Stimulated activated naive CD8-positive, alpha-beta T cell treated with anti-CD3 and anti-CD28 coated beads, Interleukin-15, amount 100 ng/mL, for 72 hours (primary cell): ENCODE data around the gene CALN1.

Source experiments
- ATAC-seq: fragments of 150-1000 bp; cut with Tn5 transposase; 2 replicates; pipeline ENCODE4 v1.10.0; 2021; ENCODE audit warnings: mild to moderate bottlenecking, moderate library complexity
- DNase-seq, 2 donors: peaks; one replicate each; pipeline ENCODE4 v3.0.0; 2021 to 2022
- H3K27ac Mint-ChIP-seq, 2 donors: one replicate each; pipeline ENCODE4 v1.8.0; 2022; ENCODE audit warnings: mild to moderate bottlenecking in 2 of 2, mixed read lengths in 2 of 2, moderate library complexity in 2 of 2
- H3K27me3 Mint-ChIP-seq: one replicate; pipeline ENCODE4 v1.8.0; 2022; ENCODE audit warnings: mixed read lengths
- H3K4me1 Mint-ChIP-seq: one replicate; pipeline ENCODE4 v1.8.0; 2022; ENCODE audit warnings: mild to moderate bottlenecking, mixed read lengths
- H3K4me3 Mint-ChIP-seq, 2 donors: one replicate each; pipeline ENCODE4 v1.8.0; 2022; ENCODE audit warnings: mild to moderate bottlenecking in 2 of 2, mixed read lengths in 2 of 2, moderate library complexity in 1 of 2
- H3K9me3 Mint-ChIP-seq, 2 donors: one replicate each; pipeline ENCODE4 v1.8.0; 2022; ENCODE audit warnings: mixed read lengths in 2 of 2

CALN1 gene

GRCh38 chr7:72316148-72316547 is 96.0 kb downstream of the CALN1 start:
- DNase-seq (no peak), ATAC-seq (no peak)
- no peaks in the 10 kb centered on the region for H3K4me1 Mint-ChIP-seq
- no peak overlapping the region for H3K27ac Mint-ChIP-seq
- H3K4me3 Mint-ChIP-seq, result no peak overlapping the region
- no peaks in the 10 kb centered on the region for H3K27me3 Mint-ChIP-seq
- H3K9me3 Mint-ChIP-seq, result peaks cover 7 to 8% of the 10 kb centered on the region in 2 donors

- H3K9me3 Mint-ChIP-seq, result peaks cover 0 to 7% of the 10 kb centered on the region in 2 donors
- DNase-seq, result no peak
Measured at GRCh38 chr7:72313906-72314305, 98.2 kb downstream of the CALN1 start.

GRCh38 chr7:72310301-72310700 is 101.8 kb downstream of the CALN1 start:
- no peaks in the 10 kb centered on the region for H3K27me3 Mint-ChIP-seq
- H3K27ac Mint-ChIP-seq, result no peak overlapping the region
- H3K4me1 Mint-ChIP-seq, result no peaks in the 10 kb centered on the region
- DNase-seq, result no peak
- H3K4me3 Mint-ChIP-seq, result no peak overlapping the region
- ATAC-seq, result no peak
- peaks cover 0 to 7% of the 10 kb centered on the region in 2 donors for H3K9me3 Mint-ChIP-seq

More at GRCh38 chr7:72313906-72314305, 98.2 kb downstream of the CALN1 start:
- no peak overlapping the region for H3K27ac Mint-ChIP-seq
- no peaks in the 10 kb centered on the region for H3K4me1 Mint-ChIP-seq
- no peaks in the 10 kb centered on the region for H3K27me3 Mint-ChIP-seq
- no peak overlapping the region for H3K4me3 Mint-ChIP-seq
- ATAC-seq, result no peak

- H3K9me3 Mint-ChIP-seq, result peaks cover 0 to 7% of the 10 kb centered on the region in 2 donors
- DNase-seq, result no peak
- H3K27ac Mint-ChIP-seq, result no peak overlapping the region
- no peak for ATAC-seq
- no peaks in the 10 kb centered on the region for H3K4me1 Mint-ChIP-seq
- no peak overlapping the region for H3K4me3 Mint-ChIP-seq
- no peaks in the 10 kb centered on the region for H3K27me3 Mint-ChIP-seq
Measured at GRCh38 chr7:72309476-72309875, 102.7 kb downstream of the CALN1 start.

- Mint-ChIP-seq H3K4me3 (no peak overlapping the region), H3K27ac (no peak overlapping the region), H3K4me1 (no peaks in the 10 kb centered on the region), H3K9me3 (peaks cover 0 to 7% of the 10 kb centered on the region in 2 donors), H3K27me3 (no peaks in the 10 kb centered on the region)
- ATAC-seq, result no peak
- no peak for DNase-seq
Measured at GRCh38 chr7:72308986-72309385, 103.2 kb downstream of the CALN1 start.

GRCh38 chr7:72307566-72307965 is 104.6 kb downstream of the CALN1 start:
- no peak for DNase-seq
- Mint-ChIP-seq H3K27ac (no peak overlapping the region), H3K4me3 (no peak overlapping the region), H3K27me3 (no peaks in the 10 kb centered on the region), H3K9me3 (peaks cover 0 to 7% of the 10 kb centered on the region in 2 donors), H3K4me1 (no peaks in the 10 kb centered on the region)
- no peak for ATAC-seq

- ATAC-seq (no peak), DNase-seq (no peak)
- Mint-ChIP-seq H3K27ac (no peak overlapping the region), H3K9me3 (no peaks in the 10 kb centered on the region), H3K27me3 (peaks cover 12% of the 10 kb centered on the region), H3K4me1 (no peaks in the 10 kb centered on the region), H3K4me3 (no peak overlapping the region)
Measured at GRCh38 chr7:72298912-72299311, 113.2 kb downstream of the CALN1 start.

- no peak for ATAC-seq
- H3K4me1 Mint-ChIP-seq, result no peaks in the 10 kb centered on the region
- H3K4me3 Mint-ChIP-seq, result no peak overlapping the region
- peaks cover 12% of the 10 kb centered on the region for H3K27me3 Mint-ChIP-seq
- no peak for DNase-seq
- no peak overlapping the region for H3K27ac Mint-ChIP-seq
- no peaks in the 10 kb centered on the region for H3K9me3 Mint-ChIP-seq
Measured at GRCh38 chr7:72298091-72298490, 114.0 kb downstream of the CALN1 start.

- no peak overlapping the region for H3K27ac Mint-ChIP-seq
- DNase-seq (no peak), ATAC-seq (no peak)
- H3K27me3 Mint-ChIP-seq, result peaks cover 12% of the 10 kb centered on the region
- no peak overlapping the region for H3K4me3 Mint-ChIP-seq
- H3K4me1 Mint-ChIP-seq, result no peaks in the 10 kb centered on the region
- no peaks in the 10 kb centered on the region for H3K9me3 Mint-ChIP-seq
Measured at GRCh38 chr7:72297636-72298035, 114.5 kb downstream of the CALN1 start.

GRCh38 chr7:72292794-72293193 is 119.3 kb downstream of the CALN1 start:
- DNase-seq, result no peak
- Mint-ChIP-seq H3K27me3 (no peaks in the 10 kb centered on the region), H3K4me3 (no peak overlapping the region), H3K27ac (no peak overlapping the region), H3K4me1 (no peaks in the 10 kb centered on the region), H3K9me3 (peaks cover 0 to 13% of the 10 kb centered on the region in 2 donors)
- no peak for ATAC-seq

GRCh38 chr7:72292118-72292517 is 120.0 kb downstream of the CALN1 start:
- ATAC-seq (no peak), DNase-seq (no peak)
- H3K27me3 Mint-ChIP-seq, result no peaks in the 10 kb centered on the region
- H3K4me3 Mint-ChIP-seq, result no peak overlapping the region
- no peak overlapping the region for H3K27ac Mint-ChIP-seq
- peaks cover 0 to 13% of the 10 kb centered on the region in 2 donors for H3K9me3 Mint-ChIP-seq
- no peaks in the 10 kb centered on the region for H3K4me1 Mint-ChIP-seq

GRCh38 chr7:72286519-72286918 is 125.6 kb downstream of the CALN1 start:
- peaks cover 5 to 20% of the 10 kb centered on the region in 2 donors for H3K9me3 Mint-ChIP-seq
- H3K27ac Mint-ChIP-seq, result no peak overlapping the region
- H3K27me3 Mint-ChIP-seq, result no peaks in the 10 kb centered on the region
- no peaks in the 10 kb centered on the region for H3K4me1 Mint-ChIP-seq
- ATAC-seq, result no peak
- DNase-seq, result no peak
- H3K4me3 Mint-ChIP-seq, result no peak overlapping the region

- H3K27me3 Mint-ChIP-seq, result no peaks in the 10 kb centered on the region
- no peaks in the 10 kb centered on the region for H3K4me1 Mint-ChIP-seq
- no peak overlapping the region for H3K4me3 Mint-ChIP-seq
- no peak for DNase-seq
- H3K9me3 Mint-ChIP-seq, result peaks cover 7 to 9% of the 10 kb centered on the region in 2 donors
- H3K27ac Mint-ChIP-seq, result no peak overlapping the region
- no peak for ATAC-seq
Measured at GRCh38 chr7:72283309-72283708, 128.8 kb downstream of the CALN1 start.

GRCh38 chr7:72281308-72281707 is 130.8 kb downstream of the CALN1 start:
- Mint-ChIP-seq H3K4me3 (no peak overlapping the region), H3K27ac (no peak overlapping the region), H3K27me3 (no peaks in the 10 kb centered on the region), H3K4me1 (no peaks in the 10 kb centered on the region), H3K9me3 (peaks cover 14 to 22% of the 10 kb centered on the region in 2 donors)
- no peak for DNase-seq
- no peak for ATAC-seq

GRCh38 chr7:72279203-72279602 is 132.9 kb downstream of the CALN1 start:
- H3K27ac Mint-ChIP-seq, result no peak overlapping the region
- DNase-seq (no peak), ATAC-seq (no peak)
- H3K4me3 Mint-ChIP-seq, result no peak overlapping the region
- no peaks in the 10 kb centered on the region for H3K4me1 Mint-ChIP-seq
- H3K27me3 Mint-ChIP-seq, result no peaks in the 10 kb centered on the region
- H3K9me3 Mint-ChIP-seq, result peaks cover 14 to 38% of the 10 kb centered on the region in 2 donors

GRCh38 chr7:72278550-72278949 is 133.6 kb downstream of the CALN1 start:
- no peak overlapping the region for H3K4me3 Mint-ChIP-seq
- no peak for ATAC-seq
- no peaks in the 10 kb centered on the region for H3K4me1 Mint-ChIP-seq
- peaks cover 13 to 35% of the 10 kb centered on the region in 2 donors for H3K9me3 Mint-ChIP-seq
- H3K27me3 Mint-ChIP-seq, result no peaks in the 10 kb centered on the region
- no peak overlapping the region for H3K27ac Mint-ChIP-seq
- DNase-seq, result no peak

- H3K27me3 Mint-ChIP-seq, result no peaks in the 10 kb centered on the region
- no peak for ATAC-seq
Measured at GRCh38 chr7:72275382-72276070, 136.6 kb downstream of the CALN1 start.

More at GRCh38 chr7:72275382-72276070, 136.6 kb downstream of the CALN1 start:
- Mint-ChIP-seq H3K9me3 (peaks cover 10 to 46% of the 10 kb centered on the region in 2 donors), H3K4me1 (no peaks in the 10 kb centered on the region), H3K27ac (no peak overlapping the region), H3K4me3 (no peak overlapping the region)
- no peak for DNase-seq
